Mesenchymal stem cell (in vitro differentiated cells and primary cell): ENCODE measurements around the gene KDM1B.

Experiments used
- DNase-seq: peaks from one replicate; pipeline ENCODE4 v3.0.0-alpha.2; 2013
- H2AFZ ChIP-seq: one replicate; pipeline ENCODE4 v1.6.1; 2013; ENCODE audit warnings: low read depth, mild to moderate bottlenecking, control low read depth, inconsistent platforms, low read length, moderate library complexity
- H2AK5ac ChIP-seq: 2 replicates; pipeline ENCODE4 v1.6.1; 2013; ENCODE audit warnings: low read length, moderate library complexity, mild to moderate bottlenecking, inconsistent platforms; ENCODE audit not compliant: severe bottlenecking
- H2BK120ac ChIP-seq: one replicate; pipeline ENCODE4 v1.6.1; 2013; ENCODE audit warnings: low read depth, mild to moderate bottlenecking, inconsistent platforms, low read length, moderate library complexity
- H2BK12ac ChIP-seq, 2 experiments: one replicate each; pipeline ENCODE4 v1.6.1; 2013; ENCODE audit warnings: inconsistent platforms in 2 of 2, low read length in 2 of 2, mild to moderate bottlenecking in 2 of 2, moderate library complexity in 2 of 2, control low read depth in 1 of 2
- H2BK15ac ChIP-seq: one replicate; pipeline ENCODE4 v1.6.1; 2013; ENCODE audit warnings: mild to moderate bottlenecking, low read depth, inconsistent platforms; ENCODE audit not compliant: poor library complexity, severe bottlenecking
- H2BK5ac ChIP-seq: 2 replicates; pipeline ENCODE4 v1.6.1; 2013; ENCODE audit warnings: low read depth, mild to moderate bottlenecking, low read length, control low read depth, inconsistent platforms; ENCODE audit not compliant: poor library complexity, severe bottlenecking
- H3K14ac ChIP-seq, 2 experiments: one replicate each; pipeline ENCODE4 v1.6.1; 2013; ENCODE audit warnings: inconsistent platforms in 2 of 2, low read length in 2 of 2, control low read depth in 1 of 2, mild to moderate bottlenecking in 1 of 2, moderate library complexity in 1 of 2
- H3K18ac ChIP-seq, 2 experiments: one replicate each; pipeline ENCODE4 v1.6.1; 2013; ENCODE audit warnings: inconsistent platforms in 2 of 2, low read length in 2 of 2, control low read depth in 1 of 2, low read depth in 1 of 2, mild to moderate bottlenecking in 1 of 2
- H3K23ac ChIP-seq, 2 experiments: one replicate each; pipeline ENCODE4 v1.6.1; 2013; ENCODE audit warnings: inconsistent platforms in 2 of 2, low read length in 2 of 2, mild to moderate bottlenecking in 2 of 2, moderate library complexity in 2 of 2, control low read depth in 1 of 2
- H3K27ac ChIP-seq: 2 replicates; pipeline ENCODE4 v1.5.1; 2013; ENCODE audit warnings: mild to moderate bottlenecking, moderate library complexity, low read length, control low read depth, inconsistent platforms; ENCODE audit not compliant: poor library complexity, severe bottlenecking
- H3K27me3 ChIP-seq, 2 experiments: 2 replicates each; pipeline versions ENCODE4 v1.6.1 to v1.7.0; 2013; ENCODE audit warnings: low read length in 2 of 2, mild to moderate bottlenecking in 2 of 2, moderate library complexity in 2 of 2, control low read depth in 1 of 2, inconsistent platforms in 1 of 2; ENCODE audit not compliant: control insufficient read depth in 1 of 2, insufficient read depth in 1 of 2
- H3K36me3 ChIP-seq, 2 experiments: 2 replicates each; pipeline versions ENCODE4 v1.6.1 to v1.7.0; 2013; ENCODE audit warnings: low read length in 2 of 2, control low read depth in 1 of 2, inconsistent platforms in 1 of 2, low read depth in 1 of 2, mild to moderate bottlenecking in 1 of 2; ENCODE audit not compliant: insufficient read depth in 2 of 2, control insufficient read depth in 1 of 2
- H3K4ac ChIP-seq, 2 experiments: one replicate each; pipeline ENCODE4 v1.6.1; 2013; ENCODE audit warnings: inconsistent platforms in 2 of 2, low read length in 2 of 2, mild to moderate bottlenecking in 2 of 2, moderate library complexity in 2 of 2, control low read depth in 1 of 2, low read depth in 1 of 2
- H3K4me1 ChIP-seq: 2 replicates; pipeline ENCODE4 v1.6.1; 2013; ENCODE audit warnings: low read depth, low read length, control low read depth; ENCODE audit not compliant: control insufficient read depth, insufficient read depth
- H3K4me2 ChIP-seq: 2 replicates; pipeline ENCODE4 v1.6.1; 2013; ENCODE audit warnings: low read length, mild to moderate bottlenecking, inconsistent platforms; ENCODE audit not compliant: poor library complexity, severe bottlenecking
- H3K4me3 ChIP-seq, 2 experiments: 2 replicates each; pipeline versions ENCODE4 v1.5.1 to v1.7.0; 2013; ENCODE audit warnings: low read length in 2 of 2, mild to moderate bottlenecking in 2 of 2, control low read depth in 1 of 2, low read depth in 1 of 2; ENCODE audit not compliant: insufficient read depth in 1 of 2
- H3K79me1 ChIP-seq: replicated peaks from 2 replicates; pipeline ENCODE4 v1.6.1; 2013; ENCODE audit warnings: mild to moderate bottlenecking, control low read depth, low read length, inconsistent platforms; ENCODE audit not compliant: poor library complexity, severe bottlenecking
- H3K9ac ChIP-seq: 2 replicates; pipeline ENCODE4 v1.7.0; 2013; ENCODE audit warnings: mild to moderate bottlenecking, low read length, moderate library complexity
- H3K9me3 ChIP-seq: 2 replicates; pipeline ENCODE4 v1.7.0; 2013; ENCODE audit warnings: mild to moderate bottlenecking, low read length; ENCODE audit not compliant: control insufficient read depth
- H4K8ac ChIP-seq: one replicate; pipeline ENCODE4 v1.6.1; 2013; ENCODE audit warnings: inconsistent platforms, mild to moderate bottlenecking, low read length, moderate library complexity
- H4K91ac ChIP-seq: one replicate; pipeline ENCODE4 v1.6.1; 2013; ENCODE audit warnings: mild to moderate bottlenecking, low read length, inconsistent platforms
- WGBS: methylation state at CpG from one replicate; pipeline ENCODE4 v1.1.7; 2013; ENCODE audit warnings: mixed read lengths; 5-methylcytosine and 5-hydroxymethylcytosine counted together

Gene KDM1B

DNA sequence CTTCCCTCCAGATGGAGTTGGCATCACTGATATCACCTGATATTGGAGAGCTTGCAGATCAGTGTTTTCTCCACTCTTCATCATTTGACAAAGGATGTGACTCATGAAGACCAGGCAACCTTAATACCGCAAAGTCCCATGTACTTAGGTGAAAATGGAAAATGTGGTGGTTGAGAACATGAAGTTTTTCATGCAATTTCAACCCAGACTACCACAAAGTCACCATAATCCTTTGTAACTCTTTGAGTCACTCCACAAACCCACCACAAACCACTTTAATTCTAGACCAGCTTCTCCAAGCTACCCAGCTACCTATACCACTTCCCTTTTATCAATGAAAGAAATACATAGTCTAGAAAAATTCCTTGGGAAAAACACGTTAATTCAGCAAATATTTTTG lies 39.9 kb upstream of the KDM1B start:
- Histone ChIP-seq H2BK5ac (no peak overlapping the region), H2BK12ac (no peak overlapping the region), H2AFZ (no peak overlapping the region), H3K14ac (no peak overlapping the region), H4K8ac (no peak overlapping the region), H3K27ac (no peak overlapping the region), H3K23ac (no peak overlapping the region), H3K4me3 (no peak overlapping the region), H4K91ac (no peak overlapping the region), H3K4me2 (no peak overlapping the region), H3K4me1 (no peaks in the 10 kb centered on the region), H2BK120ac (no peak overlapping the region), H3K18ac (no peak overlapping the region), H2BK15ac (no peak overlapping the region), H3K9me3 (no peaks in the 10 kb centered on the region), H3K27me3 (no peaks in the 10 kb centered on the region), H3K9ac (no peak overlapping the region), H3K79me1 (no peaks in the 10 kb centered on the region), H3K36me3 (no peaks in the 10 kb centered on the region), H2AK5ac (no peak overlapping the region), H3K4ac (no peak overlapping the region)
- 86% methylated on average over 1 of the region's 2 CpGs for WGBS
- no peak for DNase-seq

DNA sequence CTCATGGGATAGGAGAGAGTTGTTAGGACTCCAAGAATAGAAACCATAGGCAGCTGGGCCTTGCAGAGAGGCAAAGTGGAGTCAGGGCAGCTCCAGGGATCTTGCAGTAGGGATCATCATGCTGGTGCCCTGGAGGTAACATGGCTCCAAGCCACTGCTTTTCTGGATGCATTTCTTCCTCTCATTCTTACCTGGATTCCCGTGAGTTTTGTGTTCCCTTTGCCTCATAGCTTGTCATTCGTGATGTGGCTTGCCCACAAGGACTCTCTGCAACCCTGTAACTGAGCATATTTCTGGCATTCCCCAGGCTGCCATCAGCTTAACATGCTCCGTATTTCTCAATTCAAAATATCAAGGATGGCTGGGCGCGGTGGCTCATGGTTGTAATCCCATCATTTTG lies 38.1 kb upstream of the KDM1B start:
- no peak overlapping the region for H2BK12ac ChIP-seq
- WGBS = 92% methylated on average over 5 of the region's 5 CpGs
- no peak overlapping the region for H3K4ac ChIP-seq
- no peaks in the 10 kb centered on the region for H3K27me3 ChIP-seq
- no peak overlapping the region for H4K8ac ChIP-seq
- H3K79me1 ChIP-seq = no peaks in the 10 kb centered on the region
- no peaks in the 10 kb centered on the region for H3K36me3 ChIP-seq
- H3K4me2 ChIP-seq = no peak overlapping the region
- no peak overlapping the region for H3K18ac ChIP-seq
- H3K4me1 ChIP-seq = peaks cover 2% of the 10 kb centered on the region
- no peak overlapping the region for H2AK5ac ChIP-seq
- H3K14ac ChIP-seq = no peak overlapping the region
- H3K27ac ChIP-seq = no peak overlapping the region
- no peak overlapping the region for H4K91ac ChIP-seq
- no peak overlapping the region for H2BK120ac ChIP-seq
- H2BK15ac ChIP-seq = no peak overlapping the region
- no peaks in the 10 kb centered on the region for H3K9me3 ChIP-seq
- DNase-seq = no peak
- H2BK5ac ChIP-seq = no peak overlapping the region
- no peak overlapping the region for H3K4me3 ChIP-seq
- H2AFZ ChIP-seq = no peak overlapping the region
- no peak overlapping the region for H3K23ac ChIP-seq
- H3K9ac ChIP-seq = no peak overlapping the region

GRCh38 chr6:18118330-18118729 lies 36.9 kb upstream of the KDM1B start:
- Histone ChIP-seq H3K18ac (no peak overlapping the region), H3K27ac (no peak overlapping the region), H3K36me3 (no peaks in the 10 kb centered on the region), H3K23ac (no peak overlapping the region), H2BK12ac (no peak overlapping the region), H3K4me2 (no peak overlapping the region), H2BK15ac (peak overlapping the region; percentile 21), H3K9ac (no peak overlapping the region), H2BK5ac (no peak overlapping the region), H3K4ac (no peak overlapping the region), H3K14ac (no peak overlapping the region), H2AK5ac (no peak overlapping the region), H3K27me3 (no peaks in the 10 kb centered on the region), H3K4me3 (no peak overlapping the region), H2AFZ (no peak overlapping the region), H4K91ac (no peak overlapping the region), H2BK120ac (no peak overlapping the region), H3K79me1 (no peaks in the 10 kb centered on the region), H3K9me3 (no peaks in the 10 kb centered on the region), H4K8ac (no peak overlapping the region), H3K4me1 (peaks cover 10% of the 10 kb centered on the region)
- DNase-seq = no peak
- WGBS = 86% methylated on average over 2 of the region's 3 CpGs

DNA sequence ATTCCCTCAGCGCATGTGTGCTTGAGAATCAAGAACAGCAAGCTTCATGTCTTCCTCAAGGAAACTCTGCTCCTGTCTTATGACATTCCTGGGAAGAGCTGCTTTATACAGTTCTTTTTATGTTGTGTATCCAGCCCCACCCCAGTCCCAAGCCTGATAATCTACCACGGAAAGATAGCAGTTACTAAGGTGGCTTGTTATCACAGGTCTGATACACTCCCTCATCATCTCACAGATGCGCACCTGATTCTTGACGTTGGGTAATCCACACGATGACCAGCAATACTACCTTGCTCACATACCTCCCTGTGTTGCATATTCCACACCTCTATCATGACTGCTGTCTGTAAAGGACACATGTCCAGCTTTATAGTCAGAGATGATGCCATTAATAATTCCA lies 36.0 kb upstream of the KDM1B start:
- no peak overlapping the region for H4K8ac ChIP-seq
- H2AK5ac ChIP-seq = no peak overlapping the region
- no peak overlapping the region for H3K18ac ChIP-seq
- no peaks in the 10 kb centered on the region for H3K27me3 ChIP-seq
- H3K27ac ChIP-seq = no peak overlapping the region
- no peak overlapping the region for H3K4me3 ChIP-seq
- no peak overlapping the region for H4K91ac ChIP-seq
- no peak overlapping the region for H2AFZ ChIP-seq
- no peaks in the 10 kb centered on the region for H3K36me3 ChIP-seq
- H2BK12ac ChIP-seq = no peak overlapping the region
- no peak overlapping the region for H3K4me2 ChIP-seq
- DNase-seq = no peak
- no peak overlapping the region for H2BK15ac ChIP-seq
- H3K4me1 ChIP-seq = peaks cover 10% of the 10 kb centered on the region
- H3K4ac ChIP-seq = no peak overlapping the region
- WGBS = over 99% methylated on average over 5 of the region's 5 CpGs
- H2BK120ac ChIP-seq = no peak overlapping the region
- no peaks in the 10 kb centered on the region for H3K9me3 ChIP-seq
- H3K79me1 ChIP-seq = no peaks in the 10 kb centered on the region
- H3K9ac ChIP-seq = no peak overlapping the region
- H2BK5ac ChIP-seq = no peak overlapping the region
- no peak overlapping the region for H3K14ac ChIP-seq
- H3K23ac ChIP-seq = no peak overlapping the region
